ENCODE results near the gene NTRK2. TPM values are rescaled to one million over a fixed set of nuclear protein-coding genes. Genes with fewer than 3 reads are reported as not detected.

The NTRK2 gene
- total and polyA plus RNA-seq, 8 donors: 6.0 to 31.4 (median 14.5) TPM

DNA sequence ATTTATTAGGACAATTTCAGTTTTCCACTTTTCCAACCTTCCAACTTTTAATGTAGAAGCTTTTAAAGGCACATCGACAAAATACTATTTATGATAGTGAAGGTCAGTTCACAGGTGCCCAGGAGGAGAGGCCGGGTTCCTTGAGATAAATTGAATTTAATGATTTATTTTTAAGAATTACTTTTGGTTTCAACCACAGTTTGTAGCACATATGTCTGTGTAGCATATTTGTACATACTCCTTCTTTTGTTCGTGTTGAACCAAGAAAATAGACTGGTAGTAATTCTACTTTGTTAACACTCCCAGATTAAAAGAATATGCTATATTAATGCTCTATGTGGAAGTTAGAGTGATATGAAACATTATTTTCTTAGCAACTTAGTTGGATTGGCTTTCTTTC, 46.7 kb downstream of the NTRK2 start:
- DNase-seq (no peak), FAIRE-seq (no peak), ATAC-seq (no peak)
- Histone ChIP-seq H3K4me1 (no peaks in the 10 kb centered on the region), H3K36me3 (no peaks in the 10 kb centered on the region), H3K4me3 (no peak overlapping the region), H3K27me3 (no peaks in the 10 kb centered on the region), H3K9me3 (no peaks in the 10 kb centered on the region), H3K27ac (no peak overlapping the region)
- 55 to 62% methylated on average over 3 of the region's 3 CpGs for WGBS, 2 donors
- TF ChIP-seq CTCF (IDR thresholded peaks at IDR 0.05): no peak
- intact Hi-C loops (cut with DNase I): no loop called here

GRCh38 chr9:84718476-84718875, 48.9 kb downstream of the NTRK2 start:
- DNase-seq: no peak
- no peak for ATAC-seq
- Histone ChIP-seq H3K36me3 (no peaks in the 10 kb centered on the region), H3K4me3 (no peak overlapping the region), H3K4me1 (no peaks in the 10 kb centered on the region), H3K27ac (no peak overlapping the region), H3K27me3 (no peaks in the 10 kb centered on the region), H3K9me3 (no peaks in the 10 kb centered on the region)
- 60 to 70% methylated on average over 5 of the region's 5 CpGs for WGBS, 2 donors
- no peak for TF ChIP-seq CTCF (IDR thresholded peaks at IDR 0.05)
- intact Hi-C loops (cut with DNase I): no loop called here
- no peak for FAIRE-seq

- Histone ChIP-seq H3K4me1 (no peaks in the 10 kb centered on the region), H3K4me3 (no peak overlapping the region), H3K36me3 (no peaks in the 10 kb centered on the region), H3K9me3 (no peaks in the 10 kb centered on the region), H3K27ac (no peak overlapping the region), H3K27me3 (no peaks in the 10 kb centered on the region)
- FAIRE-seq: peak; percentile 49
- no peak for TF ChIP-seq CTCF (IDR thresholded peaks at IDR 0.05)
- intact Hi-C loops (cut with DNase I): no loop called here
- WGBS, 2 donors: 69 to 83% methylated on average over 5 of the region's 5 CpGs
- no peak for ATAC-seq
- DNase-seq: no peak
Observed at GRCh38 chr9:84722388-84722989, 53.0 kb downstream of the NTRK2 start.

DNA sequence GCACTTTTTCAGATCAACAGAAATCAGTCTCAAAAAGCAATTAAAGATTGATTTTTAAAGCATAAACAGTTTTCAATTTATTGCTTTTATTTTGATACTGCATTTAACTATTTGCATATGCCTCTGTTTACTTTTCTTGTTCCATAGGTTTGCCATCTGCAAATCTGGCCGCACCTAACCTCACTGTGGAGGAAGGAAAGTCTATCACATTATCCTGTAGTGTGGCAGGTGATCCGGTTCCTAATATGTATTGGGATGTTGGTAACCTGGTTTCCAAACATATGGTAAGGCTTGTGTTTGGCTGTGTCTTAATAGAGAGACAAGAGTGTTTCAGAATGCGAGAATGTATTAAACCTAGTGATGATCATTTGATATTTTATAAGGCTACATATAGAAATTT, 53.9 kb downstream of the NTRK2 start:
- Histone ChIP-seq H3K9me3 (no peaks in the 10 kb centered on the region), H3K27me3 (no peaks in the 10 kb centered on the region), H3K36me3 (no peaks in the 10 kb centered on the region), H3K4me1 (no peaks in the 10 kb centered on the region), H3K27ac (no peak overlapping the region), H3K4me3 (no peak overlapping the region)
- no peak for FAIRE-seq
- no peak for DNase-seq
- WGBS, 2 donors: 67 to 72% methylated on average over 3 of the region's 3 CpGs
- ATAC-seq: no peak
- no peak for TF ChIP-seq CTCF (IDR thresholded peaks at IDR 0.05)
- intact Hi-C loops (cut with DNase I): no loop called here

- H3K9me3 ChIP-seq: no peaks in the 10 kb centered on the region
- no peak for FAIRE-seq
- ATAC-seq: no peak
- H3K4me3 ChIP-seq: no peak overlapping the region
- no peak overlapping the region for H3K27ac ChIP-seq
- no peaks in the 10 kb centered on the region for H3K27me3 ChIP-seq
- no peak for TF ChIP-seq CTCF (IDR thresholded peaks at IDR 0.05)
- intact Hi-C loops (cut with DNase I): no loop called here
- no peaks in the 10 kb centered on the region for H3K36me3 ChIP-seq
- no peak for DNase-seq
- WGBS, 2 donors: 77 to 87% methylated on average over 7 of the region's 7 CpGs
- no peaks in the 10 kb centered on the region for H3K4me1 ChIP-seq
Observed at GRCh38 chr9:84731696-84732095, 62.2 kb downstream of the NTRK2 start.

All from pancreas (tissue), 10 donors.